WTC11 (cell line): ENCODE measurements around the gene ADAT3. TPM values are rescaled to one million over a fixed set of nuclear protein-coding genes. Genes with fewer than 3 reads are reported as not detected.

Experiments used
- ATAC-seq: fragments of 200-7000 bp; cut with Tn5 transposase; 2 replicates; pipeline ENCODE4 v1.10.0; 2021; ENCODE audit warnings: mild to moderate bottlenecking, moderate library complexity
- CTCF ChIA-PET: fragments of 300-600 bp; sonication (Branson Sonifier 250); formaldehyde crosslinking; loops from one replicate; lab custom pipeline; 2021; ENCODE audit warnings: antibody characterized with exemption; lab: Charles Lee
- POLR2A ChIA-PET: fragments of 350-600 bp; sonication (Branson Sonifier 250); formaldehyde crosslinking; loops from one replicate; lab custom pipeline; 2021; ENCODE audit warnings: antibody characterized with exemption; lab: Charles Lee
- DNase-seq: peaks from one replicate; pipeline ENCODE4 v3.0.0; 2021; ENCODE audit warnings: low spot score
- H3K27ac Mint-ChIP-seq: 2 replicates; pipeline ENCODE4 v1.8.0; 2021; ENCODE audit warnings: mixed read lengths
- H3K27me3 Mint-ChIP-seq: 2 replicates; pipeline ENCODE4 v1.8.0; 2021; ENCODE audit warnings: low read depth, mild to moderate bottlenecking, moderate library complexity, mixed read lengths
- H3K36me3 Mint-ChIP-seq: 2 replicates; pipeline ENCODE4 v1.8.0; 2021; ENCODE audit warnings: mixed read lengths
- H3K4me1 Mint-ChIP-seq: 2 replicates; pipeline ENCODE4 v1.8.0; 2022; ENCODE audit warnings: mixed read lengths
- H3K4me3 Mint-ChIP-seq: 2 replicates; pipeline ENCODE4 v1.8.0; 2021; ENCODE audit warnings: mild to moderate bottlenecking, moderate library complexity, mixed read lengths
- H3K9me3 Mint-ChIP-seq: 2 replicates; pipeline ENCODE4 v1.8.0; 2021; ENCODE audit warnings: mixed read lengths
- ARID4B ChIP-seq: sonication (generic); formaldehyde crosslinking; IDR thresholded peaks from 2 replicates; pipeline ENCODE4 v1.8.0; 2023; ENCODE audit warnings: missing genetic modification reagents, mild to moderate bottlenecking, borderline replicate concordance
- ATF1 ChIP-seq: sonication (generic); formaldehyde crosslinking; IDR thresholded peaks from 2 replicates; pipeline ENCODE4 v1.8.1; 2023; ENCODE audit warnings: mild to moderate bottlenecking, moderate library complexity, missing genetic modification reagents
- ATF6 ChIP-seq: sonication (generic); formaldehyde crosslinking; IDR thresholded peaks from 2 replicates; pipeline ENCODE4 v1.8.1; 2023; ENCODE audit warnings: mild to moderate bottlenecking, missing genetic modification reagents
- E2F1 ChIP-seq: sonication (generic); formaldehyde crosslinking; IDR thresholded peaks from 2 replicates; pipeline ENCODE4 v1.8.0; 2022; ENCODE audit warnings: mild to moderate bottlenecking, missing genetic modification reagents
- ELF4 ChIP-seq: sonication (generic); formaldehyde crosslinking; IDR thresholded peaks from 2 replicates; pipeline ENCODE4 v1.8.1; 2022; ENCODE audit warnings: low read depth, mild to moderate bottlenecking, moderate library complexity, missing genetic modification reagents
- ETV6 ChIP-seq: sonication (generic); formaldehyde crosslinking; IDR thresholded peaks from 2 replicates; pipeline ENCODE4 v1.8.1; 2022; ENCODE audit warnings: mild to moderate bottlenecking, missing genetic modification reagents
- FOXP1 ChIP-seq: sonication (generic); formaldehyde crosslinking; IDR thresholded peaks from 2 replicates; pipeline ENCODE4 v1.8.0; 2022; ENCODE audit warnings: missing genetic modification reagents, mild to moderate bottlenecking, moderate library complexity, borderline replicate concordance
- IRF2 ChIP-seq: sonication (generic); formaldehyde crosslinking; IDR thresholded peaks from 2 replicates; pipeline ENCODE4 v1.8.0; 2022; ENCODE audit warnings: low read depth, missing genetic modification reagents, borderline replicate concordance
- MXD4 ChIP-seq: fragments of 250-450 bp; sonication (Bioruptor Pico); IDR thresholded peaks from 2 replicates; pipeline ENCODE4 v1.8.0; 2021; ENCODE audit warnings: mild to moderate bottlenecking, moderate library complexity, borderline replicate concordance
- NFYB ChIP-seq: sonication (generic); formaldehyde crosslinking; conservative IDR thresholded peaks from 2 replicates; pipeline ENCODE4 v1.8.0; 2022; ENCODE audit warnings: low read depth, missing genetic modification reagents
- NR2C2 ChIP-seq: sonication (generic); formaldehyde crosslinking; IDR thresholded peaks from 2 replicates; pipeline ENCODE4 v1.8.0; 2022; ENCODE audit warnings: mild to moderate bottlenecking, missing genetic modification reagents
- TCF7 ChIP-seq: sonication (generic); formaldehyde crosslinking; IDR thresholded peaks from 2 replicates; pipeline ENCODE4 v1.8.0; 2022; ENCODE audit warnings: mild to moderate bottlenecking, low read depth, missing genetic modification reagents, moderate library complexity
- ZMAT4 ChIP-seq: fragments of 250-450 bp; sonication (Bioruptor Pico); IDR thresholded peaks from 2 replicates; pipeline ENCODE4 v1.9.0; 2021; ENCODE audit warnings: mild to moderate bottlenecking
- ZNF121 ChIP-seq: sonication (generic); formaldehyde crosslinking; IDR thresholded peaks from 2 replicates; pipeline ENCODE4 v1.8.0; 2023; ENCODE audit warnings: missing genetic modification reagents
- ZNF232 ChIP-seq: sonication (generic); formaldehyde crosslinking; IDR thresholded peaks from 2 replicates; pipeline ENCODE4 v1.8.0; 2022; ENCODE audit warnings: mild to moderate bottlenecking, missing genetic modification reagents
- ZNF425 ChIP-seq: fragments of 250-450 bp; sonication (Bioruptor Pico); conservative IDR thresholded peaks from 2 replicates; pipeline ENCODE4 v1.9.0; 2021; ENCODE audit warnings: mild to moderate bottlenecking
- total RNA-seq: library from RNA; stranded (reverse); gene quantifications from 3 replicates; pipeline ENCODE4 v1.2.3, GENCODE V29; 2021

The ADAT3 gene
- total RNA-seq, 1 experiment from 2014 or later, result 20.3 TPM

GRCh38 chr19:1864480-1865171, 40.6 kb upstream of the ADAT3 start (continued):
- TF ChIP-seq FOXP1 (CRISPR knock-in tag) (peak; percentile 60), ZNF232 (peak; percentile 66; the same call in 1 of the 2 replicates), TCF7 (CRISPR knock-in tag) (no peak), ETV6 (CRISPR knock-in tag) (peak; percentile 47; the same call in 1 of the 2 replicates), ARID4B (CRISPR knock-in tag) (0 out of 2 replicates have a peak, but pooled peaks have one; percentile 14), IRF2 (CRISPR knock-in tag) (no peak), NR2C2 (CRISPR knock-in tag) (no peak), ZMAT4 (CRISPR knock-in tag) (no peak), ELF4 (no peak), NFYB (CRISPR knock-in tag) (no peak), ZNF121 (CRISPR knock-in tag) (no peak), ZNF425 (CRISPR knock-in tag) (no peak), MXD4 (no peak), E2F1 (no peak)

- POLR2A ChIA-PET, result interaction anchor here (0.5 to 2.5 kb wide), 5 partner anchors 9 to 221 kb away, joined by 3 to 15 read pairs (median 4); no protein-coding TSS in a partner anchor
- TF ChIP-seq ZNF232, result peak; percentile 21; the same call in 1 of the 2 replicates
- 0 out of 2 replicates have a peak, but pooled peaks have one; percentile 28 for TF ChIP-seq ATF1 (CRISPR knock-in tag)
- no peak for TF ChIP-seq ATF6
- peaks cover 10% of the 10 kb centered on the region for H3K4me1 Mint-ChIP-seq
- H3K27me3 Mint-ChIP-seq, result peaks cover 11% of the 10 kb centered on the region
- H3K9me3 Mint-ChIP-seq, result no peaks in the 10 kb centered on the region
- H3K4me3 Mint-ChIP-seq, result peak overlapping the region; percentile 53
- DNase-seq, result no peak
- ATAC-seq, result no peak
- H3K27ac Mint-ChIP-seq, result no peak overlapping the region
- no peaks in the 10 kb centered on the region for H3K36me3 Mint-ChIP-seq
- CTCF ChIA-PET, result interaction anchor here (0.9 to 3.0 kb wide), 16 partner anchors 10 to 457 kb away, joined by 3 to 48 read pairs (median 5); partner anchors contain the start of genes ABHD17A, ADAT3 and SCAMP4
These were observed 39.8 kb upstream of the ADAT3 start for GRCh38 chr19:1865172-1866010.
